Colonic mucosa (tissue), 4 donors: ENCODE results near the gene WDFY3. TPM values are rescaled to one million over a fixed set of nuclear protein-coding genes. Genes with fewer than 3 reads are reported as not detected.

Experiments
- DNase-seq: peaks from one replicate; pipeline ENCODE4 v3.0.0-alpha.2; 2020
- H3K27ac ChIP-seq: fragments of 200-600 bp; one replicate; pipeline ENCODE4 v1.8.0; 2021
- H3K27me3 ChIP-seq: fragments of 200-600 bp; one replicate; pipeline ENCODE4 v1.8.0; 2021
- H3K36me3 ChIP-seq: fragments of 200-600 bp; one replicate; pipeline ENCODE4 v1.8.0; 2021
- H3K4me1 ChIP-seq: fragments of 200-600 bp; one replicate; pipeline ENCODE4 v1.8.0; 2021; ENCODE audit warnings: mild to moderate bottlenecking
- H3K4me3 ChIP-seq: fragments of 200-600 bp; one replicate; pipeline ENCODE4 v1.8.0; 2021
- H3K9ac ChIP-seq, 2 donors: one replicate each; pipeline ENCODE4 v1.7.0; 2013; ENCODE audit warnings: control low read depth in 2 of 2, low read depth in 2 of 2, low read length in 2 of 2
- H3K9me3 ChIP-seq: fragments of 200-600 bp; one replicate; pipeline ENCODE4 v1.8.0; 2021
- CTCF ChIP-seq: fragments of 200-600 bp; IDR thresholded peaks from one replicate; pipeline ENCODE4 v1.8.0; 2022; ENCODE audit warnings: antibody characterized with exemption, mild to moderate bottlenecking
- intact Hi-C: fragments of 100-400 bp; cut with DNase I; formaldehyde crosslinking; loops from one replicate; pipeline ENCODE4 v1.14.1; 2022
- total RNA-seq, 2 donors: library from RNA; stranded (reverse); fragmentation: NEBNext Ultra II Directional in 1 of 2; extraction: Animal tissue kit (Norgen Biotek cat#: 25700) in 1 of 2; gene quantifications; one replicate each; pipeline ENCODE4 v1.2.1, GENCODE V29; 2021
- donor health status: healthy.
- donor health status: DM: no; HTN: no; CAD: no.
- donor health status: DM: no; HTN: no; CAD: no.

WDFY3 gene
- total RNA-seq, 2 donors from 2014 or later: 46.3 to 50.8 TPM

GRCh38 chr4:84719115-84719514 lies 247.4 kb downstream of the WDFY3 start:
- Histone ChIP-seq H3K4me1 (no peaks in the 10 kb centered on the region), H3K9me3 (no peaks in the 10 kb centered on the region), H3K27me3 (no peaks in the 10 kb centered on the region), H3K27ac (no peak overlapping the region), H3K9ac (no peak overlapping the region), H3K4me3 (no peak overlapping the region), H3K36me3 (no peaks in the 10 kb centered on the region)
- DNase-seq: no peak
- intact Hi-C loops: no loop called here
- TF ChIP-seq CTCF: no peak

- H3K9ac ChIP-seq: no peak overlapping the region
- no peak overlapping the region for H3K4me3 ChIP-seq
- no peaks in the 10 kb centered on the region for H3K4me1 ChIP-seq
- H3K27me3 ChIP-seq: no peaks in the 10 kb centered on the region
- intact Hi-C loops: no loop called here
- no peaks in the 10 kb centered on the region for H3K9me3 ChIP-seq
- no peak overlapping the region for H3K27ac ChIP-seq
- TF ChIP-seq CTCF: no peak
- no peaks in the 10 kb centered on the region for H3K36me3 ChIP-seq
- no peak for DNase-seq
Measured at GRCh38 chr4:84718699-84719098, 247.8 kb downstream of the WDFY3 start.

GRCh38 chr4:84710548-84710947 lies 255.9 kb downstream of the WDFY3 start:
- no peak for TF ChIP-seq CTCF
- Histone ChIP-seq H3K27me3 (no peaks in the 10 kb centered on the region), H3K9me3 (no peaks in the 10 kb centered on the region), H3K4me3 (no peak overlapping the region), H3K27ac (no peak overlapping the region), H3K4me1 (no peaks in the 10 kb centered on the region), H3K36me3 (no peaks in the 10 kb centered on the region), H3K9ac (no peak overlapping the region)
- no peak for DNase-seq
- intact Hi-C loops: no loop called here

GRCh38 chr4:84708406-84709135 lies 257.9 kb downstream of the WDFY3 start:
- TF ChIP-seq CTCF: no peak
- Histone ChIP-seq H3K27me3 (no peaks in the 10 kb centered on the region), H3K4me3 (no peak overlapping the region), H3K36me3 (no peaks in the 10 kb centered on the region), H3K9ac (no peak overlapping the region), H3K27ac (no peak overlapping the region), H3K9me3 (no peaks in the 10 kb centered on the region), H3K4me1 (no peaks in the 10 kb centered on the region)
- no peak for DNase-seq
- intact Hi-C loops: no loop called here

GRCh38 chr4:84706286-84706685 lies 260.2 kb downstream of the WDFY3 start:
- intact Hi-C loops: no loop called here
- Histone ChIP-seq H3K27ac (no peak overlapping the region), H3K27me3 (no peaks in the 10 kb centered on the region), H3K4me1 (no peaks in the 10 kb centered on the region), H3K4me3 (no peak overlapping the region), H3K9me3 (no peaks in the 10 kb centered on the region), H3K9ac (no peak overlapping the region), H3K36me3 (no peaks in the 10 kb centered on the region)
- TF ChIP-seq CTCF: no peak
- no peak for DNase-seq
